ENCODE measurements around the gene UBL3. TPM values are rescaled to one million over a fixed set of nuclear protein-coding genes. Genes with fewer than 3 reads are reported as not detected.

Gene UBL3
- total RNA-seq, 1 experiment from 2014 or later: 10.9 TPM

GRCh38 chr13:29868581-29868980 is 18.2 kb upstream of the UBL3 start:
- DNase-seq: no peak
- H4K20me1 ChIP-seq (ENCODE audit: low read length): no peaks in the 10 kb centered on the region
- intact Hi-C loops (cut with micrococcal nuclease): loop anchor here (5.0 kb wide), 2 partner anchors 34 to 54 kb away; no protein-coding TSS in a partner anchor
- H3K4me3 ChIP-seq (ENCODE audit: low read length): no peak overlapping the region
- POLR2A ChIA-PET (ENCODE audit: unreplicated experiment): interaction anchor here (0.6 kb wide), 2 partner anchors 20 to 25 kb away, joined by 4 to 6 read pairs; no protein-coding TSS in a partner anchor
- no peaks in the 10 kb centered on the region for H3K79me2 ChIP-seq (ENCODE audit: low read length)
- peak; percentile 59 for ATAC-seq
- no peak overlapping the region for H3K4me2 ChIP-seq (ENCODE audit: low read length)
- H3K36me3 ChIP-seq (ENCODE audit: low read depth, low read length): no peaks in the 10 kb centered on the region
- no TSS peak for BruUV-seq (replicated peaks)
- H3K27me3 ChIP-seq (ENCODE audit: low read length): no peaks in the 10 kb centered on the region
- no peaks in the 10 kb centered on the region for H3K4me1 ChIP-seq (ENCODE audit: insufficient read depth, low read length)
- no peak overlapping the region for H3K9ac ChIP-seq (ENCODE audit: low read length)
- CTCF ChIA-PET: interaction anchor here (0.6 kb wide), 1 partner anchor 97 kb away, joined by 3 read pairs; no protein-coding TSS in a partner anchor
- no peaks in the 10 kb centered on the region for H3K9me2 ChIP-seq (replicated peaks; ENCODE audit: low read length)
- no peak overlapping the region for H2AFZ ChIP-seq (ENCODE audit: low read length)
- no peaks in the 10 kb centered on the region for H3F3A ChIP-seq (ENCODE audit: low read length, unreplicated experiment)
- no peak for TF ChIP-seq CTCF (conservative IDR thresholded peaks at IDR 0.05; ENCODE audit: low read depth, low read length)
- no peak overlapping the region for H3K27ac ChIP-seq (ENCODE audit: low read length)
- no peaks in the 10 kb centered on the region for H3K9me3 ChIP-seq (ENCODE audit: low read length)

GRCh38 chr13:29865934-29866333 is 15.5 kb upstream of the UBL3 start:
- no peaks in the 10 kb centered on the region for H3K27me3 ChIP-seq (ENCODE audit: low read length)
- H3K79me2 ChIP-seq (ENCODE audit: low read length): no peaks in the 10 kb centered on the region
- DNase-seq: no peak
- no peaks in the 10 kb centered on the region for H3F3A ChIP-seq (ENCODE audit: low read length, unreplicated experiment)
- no peak for ATAC-seq
- no peaks in the 10 kb centered on the region for H3K9me2 ChIP-seq (replicated peaks; ENCODE audit: low read length)
- peaks cover 15% of the 10 kb centered on the region; the same call in 1 of the 2 replicates for H3K4me1 ChIP-seq (ENCODE audit: insufficient read depth, low read length)
- H3K4me3 ChIP-seq (ENCODE audit: low read length): no peak overlapping the region
- H3K27ac ChIP-seq (ENCODE audit: low read length): no peak overlapping the region
- intact Hi-C loops (cut with micrococcal nuclease): loop anchor here (5.0 kb wide), 2 partner anchors 36 to 56 kb away; no protein-coding TSS in a partner anchor
- H2AFZ ChIP-seq (ENCODE audit: low read length): no peak overlapping the region
- POLR2A ChIA-PET (ENCODE audit: unreplicated experiment): no interaction called here
- BruUV-seq (replicated peaks): no TSS peak
- no peaks in the 10 kb centered on the region for H3K9me3 ChIP-seq (ENCODE audit: low read length)
- TF ChIP-seq EZH2 (IDR thresholded peaks at IDR 0.05; ENCODE audit: low read length, unreplicated experiment) (no peak), EZH2phosphoT487 (IDR thresholded peaks at IDR 0.05; ENCODE audit: borderline replicate concordance, low read length) (no peak), CTCF (conservative IDR thresholded peaks at IDR 0.05; ENCODE audit: low read depth, low read length) (no peak)
- no peak overlapping the region for H3K4me2 ChIP-seq (ENCODE audit: low read length)
- CTCF ChIA-PET: no interaction called here
- H3K9ac ChIP-seq (ENCODE audit: low read length): no peak overlapping the region
- H4K20me1 ChIP-seq (ENCODE audit: low read length): no peaks in the 10 kb centered on the region
- no peaks in the 10 kb centered on the region for H3K36me3 ChIP-seq (ENCODE audit: low read depth, low read length)

GRCh38 chr13:29861694-29862110 is 11.3 kb upstream of the UBL3 start:
- Histone ChIP-seq H3K79me2 (ENCODE audit: low read length) (no peaks in the 10 kb centered on the region), H3F3A (ENCODE audit: low read length, unreplicated experiment) (no peaks in the 10 kb centered on the region), H3K27me3 (ENCODE audit: low read length) (no peaks in the 10 kb centered on the region), H4K20me1 (ENCODE audit: low read length) (no peaks in the 10 kb centered on the region), H2AFZ (ENCODE audit: low read length) (no peak overlapping the region), H3K9me2 (replicated peaks; ENCODE audit: low read length) (no peaks in the 10 kb centered on the region), H3K9me3 (ENCODE audit: low read length) (no peaks in the 10 kb centered on the region), H3K4me3 (ENCODE audit: low read length) (no peak overlapping the region), H3K4me1 (ENCODE audit: insufficient read depth, low read length) (peaks cover 15% of the 10 kb centered on the region; the same call in 1 of the 2 replicates), H3K4me2 (ENCODE audit: low read length) (no peak overlapping the region), H3K27ac (ENCODE audit: low read length) (no peak overlapping the region), H3K36me3 (ENCODE audit: low read depth, low read length) (no peaks in the 10 kb centered on the region), H3K9ac (ENCODE audit: low read length) (no peak overlapping the region)
- ATAC-seq: peak; percentile 42
- CTCF ChIA-PET: no interaction called here
- no peak for TF ChIP-seq EZH2 (IDR thresholded peaks at IDR 0.05; ENCODE audit: low read length, unreplicated experiment)
- TF ChIP-seq CTCF (conservative IDR thresholded peaks at IDR 0.05; ENCODE audit: low read depth, low read length): no peak
- TF ChIP-seq EZH2phosphoT487 (IDR thresholded peaks at IDR 0.05; ENCODE audit: borderline replicate concordance, low read length): no peak
- peak; percentile 82 for DNase-seq
- POLR2A ChIA-PET (ENCODE audit: unreplicated experiment): no interaction called here
- intact Hi-C loops (cut with micrococcal nuclease): no loop called here
- BruUV-seq (replicated peaks): no TSS peak

Data from PC-3 (cell line).